Inflammatory macrophage treated with lipopolysaccharide for 4 hours (primary cell): ENCODE measurements around the gene AKT2.
"Not testable (repeated sequence)": the region's sequence is repeated elsewhere in the genome, so short reads cannot be mapped to it uniquely, and the experiment has no call there.

Experiments
- DNase-seq: peaks from one replicate; pipeline ENCODE4 v3.0.0-alpha.2; 2020

Gene AKT2

DNA sequence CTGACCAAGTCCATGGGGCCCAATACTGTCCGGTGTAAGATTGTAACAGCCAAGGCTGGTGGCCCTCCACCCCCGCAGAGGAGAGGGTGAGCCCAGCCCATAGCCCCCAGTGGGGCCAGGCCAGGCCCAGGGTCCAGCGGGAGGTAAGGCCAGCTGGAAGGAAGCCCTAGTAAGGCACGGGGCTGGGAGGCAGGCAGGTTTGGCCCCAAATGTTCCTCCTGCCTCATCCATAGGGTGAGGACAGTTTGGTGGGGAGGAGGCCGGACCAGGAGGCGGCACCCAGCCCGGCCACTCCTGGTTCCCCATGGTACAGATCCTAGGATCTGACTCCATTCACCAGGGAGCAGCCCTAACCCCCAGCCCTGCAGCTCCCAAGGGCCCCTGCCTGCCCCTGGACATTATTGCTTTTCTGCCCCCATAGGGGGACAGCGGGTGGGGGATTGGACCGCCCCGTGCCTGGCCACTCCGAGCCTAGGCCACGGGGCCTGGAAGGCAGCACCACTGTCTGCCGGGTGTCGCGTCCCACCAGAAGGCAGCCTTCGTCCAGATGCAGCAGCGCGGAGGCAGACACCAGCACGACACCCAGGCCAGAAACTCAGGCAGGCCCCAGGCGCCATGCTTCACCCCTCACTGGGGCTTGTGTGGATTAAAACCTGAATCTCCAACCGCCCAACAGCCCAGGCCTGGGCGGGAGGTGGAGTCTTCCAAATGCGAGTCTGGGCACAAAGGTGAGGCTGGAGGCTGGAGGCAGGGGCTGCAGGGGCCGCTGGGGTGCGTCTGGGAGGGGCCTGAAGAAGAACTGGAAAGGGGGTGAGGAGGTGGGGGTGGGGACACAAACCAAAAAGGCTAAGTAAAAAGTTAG, 52.0 kb downstream of the AKT2 start:
- DNase-seq, result no peak

DNA sequence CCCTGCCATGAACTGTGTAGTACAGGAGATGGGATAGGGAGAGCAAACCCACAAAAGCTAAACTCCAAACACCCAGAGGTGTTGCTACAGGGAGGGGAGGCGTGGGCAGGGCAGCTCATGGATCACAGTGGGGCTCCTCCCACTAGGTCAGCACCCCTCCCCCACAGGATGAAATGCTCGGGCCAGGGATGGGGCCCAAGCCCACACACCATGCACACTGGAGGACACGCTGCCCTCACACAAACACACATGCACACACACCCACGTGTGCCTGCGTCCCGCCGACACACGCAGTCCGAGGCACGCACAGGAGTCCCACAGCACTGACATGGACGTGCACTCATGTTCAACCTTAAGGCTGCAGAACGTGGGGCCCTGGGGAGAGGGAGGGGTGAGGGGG, 52.7 kb downstream of the AKT2 start:
- no peak for DNase-seq

DNA sequence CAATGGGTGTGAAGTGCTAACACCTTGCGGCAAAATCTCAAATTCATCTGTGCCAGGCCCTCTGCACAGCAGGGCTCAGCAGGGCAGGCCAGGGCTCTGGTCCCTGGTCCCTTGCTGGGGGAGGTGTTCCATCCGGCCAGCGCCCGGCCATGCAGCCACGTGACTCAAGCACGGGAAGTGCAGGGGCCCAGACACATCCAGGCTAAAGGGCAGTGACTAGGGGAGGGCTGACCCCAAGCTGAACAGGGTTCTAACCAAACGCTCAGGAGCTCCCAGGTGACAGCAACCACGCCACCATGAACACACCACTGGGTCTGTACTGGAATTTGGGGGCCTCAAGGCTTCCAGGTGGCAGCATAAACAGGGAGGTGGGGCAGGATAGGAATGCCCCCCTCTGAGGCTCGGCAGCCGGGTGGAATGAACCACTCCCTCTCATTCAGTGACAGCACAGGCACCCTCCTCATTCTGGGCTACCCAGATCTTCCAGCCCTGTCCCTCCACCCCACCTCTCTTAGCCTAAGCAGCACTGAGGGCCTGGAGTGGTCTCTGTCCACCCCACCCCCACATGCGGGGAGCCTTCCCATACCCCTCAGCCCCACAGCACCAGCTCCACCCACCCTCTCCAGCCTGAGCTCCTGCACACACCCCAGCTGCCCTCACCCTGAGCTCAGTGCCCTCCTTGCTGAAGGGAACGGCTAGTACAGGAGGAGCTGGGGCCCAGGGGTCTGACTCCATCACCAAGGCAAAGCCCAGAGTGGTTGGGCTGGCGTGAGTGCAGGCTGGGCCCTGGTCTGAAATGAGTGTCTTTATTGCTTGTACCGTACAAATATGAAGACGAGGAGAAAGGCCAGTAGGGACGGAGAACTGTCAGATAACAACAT, 53.4 kb downstream of the AKT2 start:
- DNase-seq, result no peak

DNA sequence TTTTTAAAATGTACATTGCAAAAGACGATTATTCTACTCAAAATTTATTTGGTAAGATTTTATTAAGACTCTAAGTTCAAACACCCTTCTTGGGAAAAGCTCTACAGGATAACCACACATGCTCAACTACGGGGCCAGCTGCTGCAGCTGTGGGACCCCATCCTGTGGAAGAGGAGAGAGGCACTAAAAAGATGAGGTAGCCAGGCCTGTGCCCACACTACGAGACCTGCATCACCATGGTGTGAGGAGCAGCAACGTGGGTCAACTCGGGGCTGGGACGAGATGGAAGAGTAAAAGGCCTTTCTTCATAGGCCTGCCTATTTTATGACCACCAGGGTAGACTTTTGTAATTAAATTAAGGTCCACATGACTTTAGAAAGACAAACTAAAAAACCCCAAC, 54.1 kb downstream of the AKT2 start:
- DNase-seq, result no peak

DNA sequence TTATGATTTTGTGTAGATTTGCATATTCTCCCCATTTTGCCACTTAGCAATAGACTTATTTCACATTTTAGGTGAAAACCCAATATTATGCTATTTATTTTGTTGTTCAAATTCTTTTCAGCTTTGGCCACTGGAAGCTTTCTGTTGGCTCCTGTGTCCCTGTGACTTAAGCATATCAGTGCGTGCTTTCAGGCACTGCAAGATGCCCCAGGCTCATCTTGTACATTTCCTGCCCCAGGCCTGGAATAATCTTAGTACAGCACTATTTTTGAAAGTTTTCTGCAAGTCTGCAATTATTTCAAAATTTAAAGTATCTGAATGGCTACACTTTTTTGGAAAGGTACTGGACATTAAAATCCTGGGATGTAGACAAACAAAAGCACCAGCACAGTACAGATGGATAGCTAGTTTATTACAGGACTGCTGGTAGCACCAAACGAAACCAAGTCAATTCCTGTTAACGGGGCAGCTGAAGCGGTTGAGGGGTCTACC, 55.2 kb downstream of the AKT2 start:
- DNase-seq, result no peak

DNA sequence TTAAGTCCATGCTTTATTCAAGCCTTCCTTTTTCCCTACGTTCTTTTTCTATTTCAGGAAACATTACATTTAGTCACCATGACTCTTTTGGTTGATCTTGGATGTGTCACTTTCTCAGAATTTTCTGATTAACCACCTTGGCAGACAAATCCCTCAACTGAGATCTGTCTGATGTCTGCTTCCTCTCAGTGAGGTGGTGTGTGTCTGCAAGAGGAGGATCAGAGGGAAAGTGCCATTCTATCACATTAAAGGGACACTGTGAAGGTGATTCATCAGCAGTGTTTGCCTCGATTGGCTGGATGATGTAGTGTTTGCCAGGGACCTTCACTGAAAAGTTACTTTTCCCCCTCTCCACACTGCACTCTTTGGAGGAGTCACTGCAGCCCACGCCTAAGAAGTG, 55.7 kb downstream of the AKT2 start:
- no peak for DNase-seq

DNA sequence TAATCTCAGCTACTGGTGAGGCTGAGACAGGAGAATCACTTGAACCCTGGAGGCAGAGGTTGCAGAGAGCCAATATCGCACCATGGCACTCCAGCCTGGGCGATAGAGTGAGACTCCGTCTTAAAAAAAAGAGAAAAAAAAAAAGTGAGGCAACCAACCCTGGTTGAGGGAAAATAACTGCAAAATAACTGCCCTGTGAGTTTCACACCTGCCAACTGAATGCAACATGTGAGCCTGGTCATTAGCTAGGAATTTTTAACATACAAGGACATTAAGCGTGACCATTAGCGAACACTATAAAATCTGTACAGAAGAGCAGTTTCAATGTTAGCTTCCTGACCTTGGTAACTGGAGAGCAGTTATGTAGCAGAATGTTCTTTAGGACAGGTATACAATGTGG, 56.3 kb downstream of the AKT2 start:
- DNase-seq, result no peak

DNA sequence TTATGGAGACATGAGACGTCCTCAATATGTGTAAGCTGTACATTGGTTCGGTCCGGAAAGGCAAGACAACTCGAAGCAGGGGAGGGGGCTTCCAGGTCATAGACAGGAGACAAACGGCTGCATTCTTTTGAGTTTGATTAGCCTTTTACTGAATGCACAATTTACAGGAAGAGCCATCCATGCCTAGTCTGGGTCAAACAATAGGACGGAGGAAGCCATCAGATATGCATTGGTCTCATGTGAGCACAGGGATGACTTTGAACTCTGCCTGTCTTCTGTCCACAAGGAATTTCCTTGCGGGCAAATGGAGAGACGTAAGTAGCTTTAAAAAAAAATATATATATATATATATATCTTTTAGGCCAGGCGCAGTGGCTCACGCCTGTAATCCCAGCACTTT, 56.8 kb downstream of the AKT2 start:
- DNase-seq, result no peak

DNA sequence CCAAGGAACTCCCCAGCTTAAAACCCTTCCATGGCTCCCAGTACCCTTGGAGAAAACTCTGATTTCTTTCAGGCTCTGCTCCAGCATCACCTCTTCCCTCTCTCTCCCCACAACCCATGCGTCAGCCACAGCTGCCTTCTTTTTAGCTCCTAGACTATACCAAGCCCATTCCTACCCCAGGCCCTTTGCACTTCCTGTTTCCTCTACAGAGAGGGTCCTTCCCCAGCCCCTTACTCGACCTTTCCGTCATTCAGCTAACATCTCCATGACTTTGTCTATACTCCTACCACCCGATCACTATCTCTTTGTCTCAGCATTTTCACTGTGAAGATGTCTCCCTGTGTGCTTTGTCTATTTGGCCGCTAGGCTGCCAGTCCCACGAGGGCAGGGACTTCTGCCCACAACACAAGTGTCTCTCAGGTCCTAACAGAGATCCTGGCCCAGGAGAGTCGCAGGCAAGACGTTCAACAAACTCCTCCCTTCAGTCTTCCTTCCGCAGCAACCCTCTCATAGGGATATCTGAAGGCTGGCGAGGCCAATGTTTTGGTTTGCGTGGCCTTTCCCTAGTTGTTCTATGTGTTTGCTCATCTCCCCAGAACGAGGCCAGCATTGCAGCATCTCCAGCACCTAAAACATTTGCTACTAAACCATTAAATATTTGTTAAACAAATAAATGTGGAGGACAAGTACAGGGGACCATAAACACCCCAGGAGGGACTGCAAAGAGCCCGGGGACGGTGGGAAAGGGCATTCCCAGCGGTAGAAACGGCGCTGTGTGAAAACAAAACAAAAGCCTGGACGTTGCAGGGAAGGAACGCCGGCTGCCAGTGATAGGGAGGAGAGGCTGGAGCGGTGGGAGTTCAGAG, 59.5 kb downstream of the AKT2 start:
- DNase-seq, result no peak

DNA sequence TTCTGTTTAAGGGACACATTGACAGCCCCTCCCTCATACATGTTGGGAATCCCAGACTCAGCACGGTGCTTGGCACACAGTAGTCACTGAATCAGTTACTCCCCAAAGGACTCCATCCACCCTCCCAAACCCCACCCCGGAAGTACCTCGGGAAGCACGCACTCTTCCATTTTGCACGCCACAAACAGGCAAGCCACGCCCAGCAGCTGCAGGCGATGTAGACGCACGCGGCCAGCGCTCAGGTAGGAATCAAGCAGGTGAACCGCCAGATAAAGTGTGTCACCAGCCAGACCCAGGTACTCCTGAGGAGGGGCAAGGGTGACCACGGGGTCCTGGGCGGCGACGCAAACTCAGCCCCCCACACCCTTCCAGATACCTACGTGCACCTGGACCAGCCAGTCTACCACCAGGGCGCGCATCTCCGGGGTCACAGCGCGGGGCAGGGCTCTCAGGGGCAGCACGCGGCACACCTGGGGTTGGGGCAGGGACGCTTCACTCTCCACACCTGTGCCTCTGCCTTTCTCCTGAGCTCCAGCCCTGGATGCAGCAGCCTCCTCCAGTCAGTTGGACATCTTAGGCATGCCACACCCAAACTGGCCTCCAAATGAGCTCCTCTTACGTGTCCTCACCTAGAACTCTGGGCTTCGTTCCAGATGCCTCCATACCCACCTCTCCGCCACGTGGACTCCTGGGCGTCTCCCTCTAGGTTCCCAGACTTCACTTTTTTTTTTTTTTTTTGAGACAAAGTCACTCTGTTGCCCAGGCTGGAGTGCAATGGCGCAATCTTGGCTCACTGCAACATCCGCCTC, 60.6 kb downstream of the AKT2 start:
- DNase-seq, result no peak

DNA sequence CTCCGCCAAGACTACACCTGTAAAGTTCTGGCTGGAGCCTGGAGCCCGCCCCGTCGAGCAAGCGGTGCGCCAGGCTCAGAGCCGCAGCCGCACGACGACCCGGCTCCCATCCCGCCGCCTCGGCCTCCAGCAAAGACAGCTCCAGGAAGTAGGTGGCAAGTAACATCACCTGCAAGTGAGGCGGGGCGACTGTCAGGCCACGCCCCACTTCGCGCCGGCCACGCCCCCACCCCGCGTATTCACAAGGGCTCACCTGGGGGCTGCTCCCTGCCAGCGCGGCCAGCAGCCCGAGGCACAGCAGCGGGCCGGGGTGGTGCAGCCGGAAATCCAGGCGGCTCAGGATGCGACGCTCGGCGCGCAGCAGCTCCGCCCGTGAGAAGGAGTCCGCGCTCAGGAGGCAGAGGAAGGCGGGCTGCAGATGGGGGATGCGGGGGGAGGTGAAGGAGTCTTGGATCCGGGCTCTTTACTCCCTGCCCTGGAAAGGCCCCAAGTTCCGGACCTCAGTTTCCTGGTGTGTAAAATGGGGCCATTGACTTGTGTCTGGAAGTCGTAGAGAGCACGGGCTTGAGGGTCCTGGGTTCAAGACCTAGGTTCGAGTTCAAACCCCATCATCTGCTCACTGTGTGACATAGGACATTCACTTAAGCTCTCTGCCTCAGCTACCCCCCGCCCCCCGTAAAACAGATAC, 61.9 kb downstream of the AKT2 start:
- DNase-seq, result no peak

DNA sequence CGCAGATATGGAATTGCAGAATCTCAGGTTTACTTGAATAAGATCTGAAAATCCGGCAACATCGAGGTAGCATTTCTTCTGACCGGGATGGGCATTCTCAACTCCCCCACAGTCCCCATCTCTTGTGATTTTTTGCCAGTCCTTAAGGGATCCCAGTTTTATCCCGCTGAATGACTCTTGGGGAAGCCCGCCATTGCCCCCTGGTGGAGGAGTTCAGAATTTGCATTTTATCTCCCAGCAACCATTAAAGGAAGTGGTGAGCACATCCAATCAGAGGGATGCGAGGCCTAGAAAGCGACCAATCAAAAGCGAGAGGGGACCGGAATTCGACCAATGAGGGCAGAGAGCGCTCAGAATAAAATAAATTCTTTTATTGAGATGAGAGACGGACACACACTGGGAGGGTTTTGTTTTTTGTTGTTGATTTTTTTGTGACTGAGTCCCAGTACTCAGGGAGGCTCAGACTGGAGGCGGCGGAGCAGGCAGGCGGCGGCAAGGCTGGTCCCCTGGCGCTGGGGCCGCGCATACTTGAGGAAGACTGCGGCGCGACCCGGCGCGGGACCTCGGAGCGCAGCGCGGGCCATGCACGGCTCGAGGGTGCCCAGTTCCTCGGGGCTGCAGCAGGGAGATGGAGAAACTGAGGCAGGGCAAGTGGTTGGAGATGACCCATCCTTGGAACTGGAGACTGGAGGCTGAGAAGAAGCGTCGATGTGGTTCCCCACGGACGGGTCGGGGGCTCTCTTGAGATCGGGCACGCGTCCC, 63.1 kb downstream of the AKT2 start:
- peak; percentile 91 for DNase-seq

DNA sequence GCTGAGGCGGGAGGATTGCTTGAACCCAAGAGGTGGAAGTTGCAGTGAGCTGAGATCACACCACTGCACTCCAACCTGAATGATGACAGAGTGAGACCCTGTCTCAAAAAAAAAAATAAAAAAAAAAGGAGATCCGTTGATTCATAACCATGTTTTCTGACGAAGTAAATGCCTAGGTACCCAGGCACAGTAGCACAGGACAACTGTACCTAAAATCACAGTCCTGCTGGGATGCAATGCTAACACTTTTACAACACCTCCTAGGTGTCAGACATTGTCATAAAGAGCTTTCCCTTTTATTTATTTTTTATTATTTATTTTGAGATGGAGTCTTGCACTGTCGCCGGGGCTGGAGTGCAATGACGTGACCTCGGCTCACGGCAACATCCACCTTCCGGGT, 64.5 kb downstream of the AKT2 start:
- DNase-seq, result no peak

DNA sequence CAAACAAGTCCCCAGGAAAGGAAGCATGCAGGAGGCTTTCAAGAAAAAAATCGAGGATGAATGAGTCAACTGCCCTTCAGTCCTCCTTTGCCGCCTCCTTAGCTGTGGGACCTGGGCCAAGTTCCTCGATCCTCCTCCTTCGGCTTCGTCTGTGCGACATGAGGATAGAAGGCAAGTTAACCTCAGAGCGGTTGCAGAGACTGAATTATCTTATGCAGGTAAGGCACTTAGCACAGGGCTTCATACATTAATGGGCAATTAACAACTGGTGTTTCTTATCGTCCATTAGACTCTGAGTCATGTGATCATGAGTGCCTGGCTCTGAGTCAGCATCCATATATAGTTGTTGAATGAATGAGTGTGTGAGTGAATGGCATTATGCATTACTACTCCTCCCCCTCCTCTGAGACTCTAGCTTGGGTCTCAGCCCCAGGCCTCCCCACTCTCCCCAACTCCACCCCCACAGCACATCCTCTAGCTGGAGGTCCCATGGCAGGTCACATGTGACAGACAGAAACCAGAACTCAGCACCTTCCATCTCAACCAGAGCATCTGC, 65.3 kb downstream of the AKT2 start:
- peak; percentile 61 for DNase-seq

DNA sequence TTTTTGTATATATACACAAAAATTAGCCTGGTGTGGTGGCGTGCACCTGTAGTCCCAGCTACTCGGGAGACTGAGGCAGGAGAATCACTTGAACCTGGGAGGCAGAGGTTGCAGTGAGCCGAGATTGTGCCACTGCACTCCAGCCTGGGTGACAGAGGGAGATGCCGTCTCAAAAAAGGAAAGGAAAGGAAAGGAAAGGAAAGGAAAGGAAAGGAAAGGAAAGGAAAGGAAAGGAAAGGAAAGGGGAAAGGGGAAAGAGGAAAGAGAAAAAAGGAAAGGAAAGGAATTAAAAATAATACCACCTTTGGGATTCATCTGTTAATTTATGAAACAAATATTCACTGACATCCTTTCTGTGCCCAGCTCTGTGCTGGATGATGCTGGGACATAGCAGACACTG, 66.1 kb downstream of the AKT2 start:
- DNase-seq, result not testable (repeated sequence)

DNA sequence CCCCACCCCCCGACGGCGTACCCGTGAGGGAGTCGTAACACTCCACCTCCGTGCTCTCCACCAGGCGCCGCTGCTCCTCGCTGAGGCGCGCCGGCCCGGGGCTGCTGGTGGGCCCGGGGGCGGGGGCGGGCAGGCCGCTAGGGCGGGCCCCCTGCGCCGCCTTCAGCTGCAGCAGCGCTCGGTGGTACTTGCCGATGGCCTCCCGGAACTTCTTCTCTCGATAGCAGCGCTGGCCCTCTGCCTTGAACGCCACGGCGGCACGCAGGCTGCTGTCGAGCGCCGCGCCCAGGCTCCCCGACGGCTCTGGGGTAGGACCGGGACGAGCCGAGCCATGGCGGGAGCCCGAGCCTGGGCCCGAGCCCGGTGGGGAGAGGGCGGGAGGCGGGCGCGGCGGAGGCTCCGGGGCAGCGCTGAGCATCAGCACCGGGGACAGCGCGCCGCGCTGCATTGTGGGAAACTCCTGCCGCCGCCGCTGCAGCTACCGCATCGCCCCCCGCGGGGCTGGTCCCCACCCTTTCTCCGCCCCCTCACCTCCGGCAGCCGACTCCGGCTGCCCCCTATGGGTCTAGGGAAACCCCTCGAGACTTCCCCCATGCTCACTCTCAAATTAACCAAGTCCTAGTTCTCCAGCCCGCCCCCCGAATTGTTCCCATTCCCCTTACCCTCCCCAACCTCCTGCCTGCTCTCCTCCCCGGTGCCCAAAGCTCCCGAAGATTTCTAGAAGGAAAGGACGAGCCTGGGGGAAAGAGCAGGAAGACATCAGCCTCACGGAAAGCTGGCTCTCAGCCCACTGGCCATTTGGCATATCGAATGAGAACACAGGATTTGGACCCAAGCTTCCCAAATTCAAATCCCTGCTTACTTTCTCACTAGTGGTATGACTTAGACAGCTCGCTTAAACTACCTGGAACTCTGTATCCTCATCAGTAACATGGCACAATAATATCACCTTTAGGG, 66.9 kb downstream of the AKT2 start, which contains the start of gene TTC9B:
TTC9B (minus strand) TSS at position 451 of the 957 bp plus-strand sequence; CDS start at position 448, 3 bp downstream.
- DNase-seq, result peak; percentile 2

DNA sequence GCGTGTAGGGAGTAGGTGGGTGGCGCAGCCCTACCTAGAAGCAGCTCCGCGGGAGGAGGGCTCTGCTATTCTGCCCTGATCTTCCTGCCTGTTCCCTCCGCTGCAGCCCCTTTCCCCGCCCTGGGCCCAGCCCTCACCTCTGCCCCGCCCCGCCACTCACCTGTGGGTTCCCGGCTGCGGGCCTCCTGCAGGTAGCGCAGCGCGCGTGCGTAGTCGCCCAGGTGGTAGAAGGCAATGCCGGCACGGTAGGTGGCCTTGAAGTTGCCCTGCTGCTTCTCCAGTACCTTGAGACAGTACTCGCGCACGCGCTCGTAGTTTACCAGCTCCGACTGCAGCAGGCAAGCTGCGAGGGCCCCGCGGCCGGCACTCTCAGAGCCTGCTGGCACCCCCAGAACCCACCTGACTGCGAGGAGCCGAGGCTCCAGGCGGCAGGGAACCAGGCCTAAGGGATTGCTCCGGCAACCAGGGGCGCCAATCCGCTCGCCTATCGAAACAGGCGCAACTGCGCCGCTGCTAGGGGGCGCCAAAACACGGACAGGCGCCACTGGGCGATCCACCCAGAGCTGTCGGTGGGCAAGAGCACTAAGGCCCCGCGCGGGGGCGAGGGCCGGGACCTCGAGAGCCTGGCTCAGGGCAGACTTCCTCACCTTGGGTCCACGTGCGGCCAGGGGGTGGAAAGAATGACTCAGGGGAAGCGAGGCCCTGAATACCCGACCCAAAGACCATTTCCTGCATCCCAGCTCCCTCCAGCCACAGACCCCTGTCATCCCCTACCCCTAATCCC, 67.9 kb downstream of the AKT2 start:
- peak; percentile 13 for DNase-seq

DNA sequence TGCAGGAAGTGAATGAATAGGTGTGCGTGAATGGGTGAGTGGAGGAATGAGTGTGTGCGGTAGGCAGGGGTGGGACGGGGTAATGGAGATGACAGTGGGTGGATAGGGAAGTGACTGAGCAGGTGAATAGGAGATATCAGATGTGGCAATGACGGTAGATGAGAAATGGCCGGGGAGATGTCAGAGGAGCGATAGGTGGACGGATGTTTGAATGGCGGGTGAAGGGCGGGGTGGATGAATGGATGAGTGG, 68.4 kb downstream of the AKT2 start:
- no peak for DNase-seq
